Measurements from ENCODE around the gene TRUB2. TPM values are rescaled to one million over a fixed set of nuclear protein-coding genes. Genes with fewer than 3 reads are reported as not detected.

The TRUB2 gene
- total RNA-seq, 6 experiments from 2014 or later: 27.0 to 38.5 (median 34.3) TPM

DNA sequence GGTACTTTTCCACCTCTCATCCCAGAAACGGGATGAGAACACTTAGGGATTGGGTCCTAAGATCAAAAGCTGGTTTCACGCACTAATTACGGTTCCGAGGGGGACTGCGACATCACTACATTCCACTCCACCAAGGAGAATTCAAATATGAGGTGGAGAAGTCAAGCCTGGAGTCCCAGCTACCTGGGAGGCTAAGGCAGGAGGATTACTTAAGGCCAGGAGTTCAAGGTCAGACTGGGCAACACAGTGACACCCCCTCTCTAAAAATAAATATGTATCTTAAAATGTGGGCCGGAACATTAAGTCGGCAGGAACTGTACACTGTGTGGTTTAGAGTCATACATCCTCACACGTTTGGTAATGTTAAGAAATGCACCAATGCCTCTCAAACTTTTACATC, 48.0 kb downstream of the TRUB2 start:
- Mint-ChIP-seq H3K4me1 (ENCODE audit: low read depth) (peaks cover 28% of the 10 kb centered on the region), H3K27ac (peak overlapping the region; percentile 58), H3K27me3 (ENCODE audit: insufficient read depth) (peaks cover 12% of the 10 kb centered on the region), H3K36me3 (ENCODE audit: low read depth) (peaks cover 28% of the 10 kb centered on the region), H3K9me3 (no peaks in the 10 kb centered on the region), H3K4me3 (peak overlapping the region; percentile 99)
- TF ChIP-seq, protein P1, sequence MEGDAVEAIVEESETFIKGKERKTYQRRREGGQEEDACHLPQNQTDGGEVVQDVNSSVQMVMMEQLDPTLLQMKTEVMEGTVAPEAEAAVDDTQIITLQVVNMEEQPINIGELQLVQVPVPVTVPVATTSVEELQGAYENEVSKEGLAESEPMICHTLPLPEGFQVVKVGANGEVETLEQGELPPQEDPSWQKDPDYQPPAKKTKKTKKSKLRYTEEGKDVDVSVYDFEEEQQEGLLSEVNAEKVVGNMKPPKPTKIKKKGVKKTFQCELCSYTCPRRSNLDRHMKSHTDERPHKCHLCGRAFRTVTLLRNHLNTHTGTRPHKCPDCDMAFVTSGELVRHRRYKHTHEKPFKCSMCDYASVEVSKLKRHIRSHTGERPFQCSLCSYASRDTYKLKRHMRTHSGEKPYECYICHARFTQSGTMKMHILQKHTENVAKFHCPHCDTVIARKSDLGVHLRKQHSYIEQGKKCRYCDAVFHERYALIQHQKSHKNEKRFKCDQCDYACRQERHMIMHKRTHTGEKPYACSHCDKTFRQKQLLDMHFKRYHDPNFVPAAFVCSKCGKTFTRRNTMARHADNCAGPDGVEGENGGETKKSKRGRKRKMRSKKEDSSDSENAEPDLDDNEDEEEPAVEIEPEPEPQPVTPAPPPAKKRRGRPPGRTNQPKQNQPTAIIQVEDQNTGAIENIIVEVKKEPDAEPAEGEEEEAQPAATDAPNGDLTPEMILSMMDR (IDR thresholded peaks at IDR 0.05): no peak
- DNase-seq: no peak

DNA sequence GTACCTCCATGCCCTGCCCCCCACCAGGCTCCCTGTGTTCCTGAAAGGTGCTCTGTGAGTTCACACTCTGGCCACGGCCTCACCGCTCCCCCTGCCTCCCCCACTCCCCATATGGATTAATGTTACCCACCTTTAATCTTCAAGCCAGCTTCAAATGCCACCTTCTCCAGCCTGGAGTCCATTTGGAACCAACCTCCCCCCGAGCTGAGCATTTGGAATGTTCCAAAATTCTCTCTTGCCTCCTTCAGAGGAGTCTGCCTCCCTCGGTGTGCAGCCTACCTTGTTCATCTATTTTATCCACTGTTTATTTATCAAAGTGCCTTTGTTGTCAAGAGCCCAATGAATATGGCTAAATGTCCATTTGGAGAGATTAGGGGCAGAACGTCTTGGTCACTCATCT, 50.7 kb downstream of the TRUB2 start:
- peaks cover 32% of the 10 kb centered on the region for H3K36me3 Mint-ChIP-seq (ENCODE audit: low read depth)
- no peak overlapping the region for H3K4me3 Mint-ChIP-seq
- peak overlapping the region; percentile 45; the same call in 1 of the 2 replicates for H3K27ac Mint-ChIP-seq
- peaks cover 18% of the 10 kb centered on the region for H3K4me1 Mint-ChIP-seq (ENCODE audit: low read depth)
- TF ChIP-seq, protein P1 (IDR thresholded peaks at IDR 0.05): no peak
- DNase-seq: no peak
- H3K27me3 Mint-ChIP-seq (ENCODE audit: insufficient read depth): peaks cover 10% of the 10 kb centered on the region
- no peaks in the 10 kb centered on the region for H3K9me3 Mint-ChIP-seq

DNA sequence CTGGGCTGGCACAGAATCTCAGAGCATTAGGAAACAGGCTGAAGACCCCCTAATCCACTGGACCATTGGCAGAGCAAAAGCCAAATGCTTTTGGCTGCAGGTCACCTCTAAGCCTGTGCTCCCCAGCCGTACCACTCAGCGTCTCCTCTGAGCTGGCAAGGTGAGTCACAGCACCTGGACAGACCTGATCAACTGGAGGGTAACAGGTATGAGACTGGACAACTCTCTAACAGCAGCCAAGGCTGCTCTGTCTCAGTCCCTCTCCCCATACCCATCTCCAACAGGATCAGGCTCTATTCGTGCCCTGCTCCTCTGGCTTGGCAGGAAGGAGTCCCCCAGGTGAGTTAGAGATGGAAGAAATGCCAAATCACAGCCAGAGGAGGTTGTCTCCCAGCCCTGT, 51.1 kb downstream of the TRUB2 start:
- H3K27ac Mint-ChIP-seq: no peak overlapping the region
- H3K4me1 Mint-ChIP-seq (ENCODE audit: low read depth): peaks cover 18% of the 10 kb centered on the region
- H3K9me3 Mint-ChIP-seq: no peaks in the 10 kb centered on the region
- no peak overlapping the region for H3K4me3 Mint-ChIP-seq
- TF ChIP-seq, protein P1 (IDR thresholded peaks at IDR 0.05): no peak
- H3K27me3 Mint-ChIP-seq (ENCODE audit: insufficient read depth): peaks cover 8% of the 10 kb centered on the region
- peaks cover 36% of the 10 kb centered on the region for H3K36me3 Mint-ChIP-seq (ENCODE audit: low read depth)
- DNase-seq: no peak

GRCh38 chr9:128266868-128267590, 55.2 kb downstream of the TRUB2 start:
- DNase-seq: no peak
- H3K27ac Mint-ChIP-seq: no peak overlapping the region
- peaks cover 44% of the 10 kb centered on the region for H3K36me3 Mint-ChIP-seq (ENCODE audit: low read depth)
- TF ChIP-seq, protein P1 (IDR thresholded peaks at IDR 0.05): no peak
- no peaks in the 10 kb centered on the region for H3K4me1 Mint-ChIP-seq (ENCODE audit: low read depth)
- no peaks in the 10 kb centered on the region for H3K9me3 Mint-ChIP-seq
- no peak overlapping the region for H3K4me3 Mint-ChIP-seq
- H3K27me3 Mint-ChIP-seq (ENCODE audit: insufficient read depth): peaks cover 11% of the 10 kb centered on the region

DNA sequence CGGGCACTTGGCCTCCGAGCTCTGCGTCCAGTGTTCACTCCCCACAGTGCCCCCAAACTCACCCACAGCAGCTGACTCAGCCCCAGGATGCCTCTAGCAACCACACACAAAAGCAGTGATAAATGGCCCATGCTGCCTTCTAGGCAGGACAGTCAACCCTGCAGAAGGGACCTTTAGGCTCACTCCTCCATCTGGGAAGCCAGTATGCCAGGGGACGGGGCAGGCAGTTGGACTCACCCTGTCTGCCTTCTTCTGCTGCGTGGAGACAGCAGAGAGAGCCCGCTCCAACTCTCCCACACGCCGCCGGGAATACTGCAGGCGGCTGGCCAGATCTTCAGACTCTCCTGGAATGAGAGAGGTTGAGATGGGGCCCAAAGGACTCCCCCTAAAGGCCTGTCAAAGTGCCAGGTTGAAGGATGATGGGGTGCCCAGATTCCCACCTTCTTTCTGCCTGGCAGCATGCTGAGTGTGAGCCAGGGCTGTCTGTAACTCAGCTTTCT, 56.8 kb downstream of the TRUB2 start:
- Mint-ChIP-seq H3K36me3 (ENCODE audit: low read depth) (peaks cover 39% of the 10 kb centered on the region), H3K27me3 (ENCODE audit: insufficient read depth) (peaks cover 16% of the 10 kb centered on the region), H3K4me1 (ENCODE audit: low read depth) (no peaks in the 10 kb centered on the region), H3K27ac (no peak overlapping the region; the same call in 1 of the 2 replicates), H3K4me3 (no peak overlapping the region), H3K9me3 (no peaks in the 10 kb centered on the region)
- DNase-seq: no peak
- TF ChIP-seq, protein P1 (IDR thresholded peaks at IDR 0.05): no peak
